ENCODE results near the gene HDLBP.

- no peak for TF ChIP-seq CTCF (IDR thresholded peaks at IDR 0.05)
- TF ChIP-seq POLR2A (IDR thresholded peaks at IDR 0.05) = no peak
- TF ChIP-seq POLR2AphosphoS5 (IDR thresholded peaks at IDR 0.05) = no peak
These were observed 39.6 kb downstream of the HDLBP start for GRCh38 chr2:241275910-241276309.

Measured in upper lobe of left lung (tissue), 4 donors.